Hepatocyte (in vitro differentiated cells): Measurements from ENCODE around the gene FNDC11.

Experiments
- CTCF ChIP-seq: fragments of 200-600 bp; sonication (generic); IDR thresholded peaks from 2 replicates; pipeline ENCODE4 v1.5.1; 2016; ENCODE audit warnings: antibody characterized with exemption, mild to moderate bottlenecking; ENCODE audit not compliant: poor library complexity
- EZH2 ChIP-seq: fragments of 200-600 bp; sonication (generic); IDR thresholded peaks from 2 replicates; pipeline ENCODE4 v1.6.1; 2016; ENCODE audit warnings: antibody characterized with exemption, mild to moderate bottlenecking, borderline replicate concordance
- EZH2phosphoT487 ChIP-seq: fragments of 200-600 bp; sonication (generic); IDR thresholded peaks from one replicate; pipeline ENCODE4 v1.6.1; 2018; ENCODE audit warnings: antibody characterized with exemption, mild to moderate bottlenecking, low read depth, moderate library complexity; ENCODE audit not compliant: unreplicated experiment, severe bottlenecking

GRCh38 chr20:63522981-63523611 lies 30.9 kb upstream of the FNDC11 start:
- no peak for TF ChIP-seq CTCF
- no peak for TF ChIP-seq EZH2
- TF ChIP-seq EZH2phosphoT487 = no peak
